Lower leg skin (tissue), 3 donors: ENCODE measurements around the gene KRTAP10-5.

ENCODE experiments used
- POLR2A ChIP-seq, 2 donors: fragments of 450-650 bp; IDR thresholded peaks; one replicate each; pipeline ENCODE4 v1.6.1; 2016 to 2017; ENCODE audit warnings: antibody characterized with exemption in 2 of 2, mild to moderate bottlenecking in 1 of 2, moderate library complexity in 1 of 2
- TF ChIP-seq, protein P1 (sequence below), 3 donors: fragments of 450-650 bp; IDR thresholded peaks; one replicate each; pipeline ENCODE4 v1.5.1; 2016; ENCODE audit warnings: antibody characterized with exemption in 3 of 3, mild to moderate bottlenecking in 3 of 3, moderate library complexity in 2 of 3

- TF ChIP-seq, protein P1, sequence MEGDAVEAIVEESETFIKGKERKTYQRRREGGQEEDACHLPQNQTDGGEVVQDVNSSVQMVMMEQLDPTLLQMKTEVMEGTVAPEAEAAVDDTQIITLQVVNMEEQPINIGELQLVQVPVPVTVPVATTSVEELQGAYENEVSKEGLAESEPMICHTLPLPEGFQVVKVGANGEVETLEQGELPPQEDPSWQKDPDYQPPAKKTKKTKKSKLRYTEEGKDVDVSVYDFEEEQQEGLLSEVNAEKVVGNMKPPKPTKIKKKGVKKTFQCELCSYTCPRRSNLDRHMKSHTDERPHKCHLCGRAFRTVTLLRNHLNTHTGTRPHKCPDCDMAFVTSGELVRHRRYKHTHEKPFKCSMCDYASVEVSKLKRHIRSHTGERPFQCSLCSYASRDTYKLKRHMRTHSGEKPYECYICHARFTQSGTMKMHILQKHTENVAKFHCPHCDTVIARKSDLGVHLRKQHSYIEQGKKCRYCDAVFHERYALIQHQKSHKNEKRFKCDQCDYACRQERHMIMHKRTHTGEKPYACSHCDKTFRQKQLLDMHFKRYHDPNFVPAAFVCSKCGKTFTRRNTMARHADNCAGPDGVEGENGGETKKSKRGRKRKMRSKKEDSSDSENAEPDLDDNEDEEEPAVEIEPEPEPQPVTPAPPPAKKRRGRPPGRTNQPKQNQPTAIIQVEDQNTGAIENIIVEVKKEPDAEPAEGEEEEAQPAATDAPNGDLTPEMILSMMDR (IDR thresholded peaks at IDR 0.05): no peak
- TF ChIP-seq POLR2A (IDR thresholded peaks at IDR 0.05): no peak
Measured at GRCh38 chr21:44575307-44576024, 4.9 kb downstream of the KRTAP10-5 start.
